BLaER1 (cell line): ENCODE data around the gene GJD2.
A peak's percentile ranks its signal among the peaks of the same experiment; 100 is the strongest.

Experiments
- H3K27ac ChIP-seq: shearing (Covaris generic); formaldehyde crosslinking; 2 replicates; pipeline ENCODE4 v1.8.1; 2022
- H3K27me3 ChIP-seq: shearing (Covaris generic); formaldehyde crosslinking; 2 replicates; pipeline ENCODE4 v1.8.1; 2022
- H3K36me3 ChIP-seq: shearing (Covaris generic); formaldehyde crosslinking; 2 replicates; pipeline ENCODE4 v1.8.1; 2022
- H3K4me1 ChIP-seq: shearing (Covaris generic); formaldehyde crosslinking; 2 replicates; pipeline ENCODE4 v1.8.1; 2022
- H3K4me2 ChIP-seq: shearing (Covaris generic); formaldehyde crosslinking; 2 replicates; pipeline ENCODE4 v1.8.1; 2022
- H3K4me3 ChIP-seq: shearing (Covaris generic); formaldehyde crosslinking; 2 replicates; pipeline ENCODE4 v1.8.1; 2022
- H3K9ac ChIP-seq: shearing (Covaris generic); formaldehyde crosslinking; 2 replicates; pipeline ENCODE4 v1.8.1; 2022
- H3K9me3 ChIP-seq: shearing (Covaris generic); formaldehyde crosslinking; 2 replicates; pipeline ENCODE4 v1.8.1; 2022
- H4K20me1 ChIP-seq: shearing (Covaris generic); formaldehyde crosslinking; 2 replicates; pipeline ENCODE4 v1.8.1; 2022
- Cebpa-rat ChIP-seq: shearing (Covaris generic); IDR thresholded peaks from 2 replicates; pipeline ENCODE4 v1.8.1; 2022

Gene GJD2

GRCh38 chr15:34754171-34754601, 612 bp downstream of the GJD2 start:
- no peak overlapping the region for H3K9ac ChIP-seq
- no peak overlapping the region for H3K27ac ChIP-seq
- no peaks in the 10 kb centered on the region for H3K4me1 ChIP-seq
- H3K4me2 ChIP-seq: no peak overlapping the region
- H4K20me1 ChIP-seq: no peaks in the 10 kb centered on the region
- peaks cover 12% of the 10 kb centered on the region for H3K9me3 ChIP-seq
- no peak for TF ChIP-seq Cebpa-rat
- H3K36me3 ChIP-seq: no peaks in the 10 kb centered on the region
- H3K4me3 ChIP-seq: no peak overlapping the region
- peaks cover 10% of the 10 kb centered on the region; the same call in 1 of the 2 replicates for H3K27me3 ChIP-seq

- Histone ChIP-seq H3K9ac (no peak overlapping the region), H3K27ac (no peak overlapping the region), H3K4me3 (no peak overlapping the region), H3K4me2 (no peak overlapping the region), H3K36me3 (no peaks in the 10 kb centered on the region), H4K20me1 (no peaks in the 10 kb centered on the region), H3K4me1 (no peaks in the 10 kb centered on the region), H3K27me3 (peaks cover 10% of the 10 kb centered on the region; the same call in 1 of the 2 replicates), H3K9me3 (peaks cover 12% of the 10 kb centered on the region)
- TF ChIP-seq Cebpa-rat: no peak
These were observed 1.4 kb downstream of the GJD2 start for GRCh38 chr15:34753236-34753894.

- Histone ChIP-seq H3K4me2 (no peak overlapping the region), H3K4me3 (no peak overlapping the region), H3K36me3 (no peaks in the 10 kb centered on the region), H3K27me3 (peaks cover 7% of the 10 kb centered on the region; the same call in 1 of the 2 replicates), H3K4me1 (no peaks in the 10 kb centered on the region), H3K9ac (no peak overlapping the region), H3K9me3 (peaks cover 7% of the 10 kb centered on the region), H3K27ac (no peak overlapping the region), H4K20me1 (no peaks in the 10 kb centered on the region)
- no peak for TF ChIP-seq Cebpa-rat
These were observed 5.1 kb downstream of the GJD2 start for GRCh38 chr15:34749691-34750090.

GRCh38 chr15:34739346-34739745, 15.5 kb downstream of the GJD2 start:
- Histone ChIP-seq H3K36me3 (no peaks in the 10 kb centered on the region), H4K20me1 (no peaks in the 10 kb centered on the region), H3K9me3 (no peaks in the 10 kb centered on the region), H3K9ac (no peak overlapping the region), H3K4me1 (peaks cover 10% of the 10 kb centered on the region), H3K27me3 (no peaks in the 10 kb centered on the region), H3K27ac (no peak overlapping the region), H3K4me2 (no peak overlapping the region), H3K4me3 (no peak overlapping the region)
- TF ChIP-seq Cebpa-rat: no peak

GRCh38 chr15:34738002-34738401, 16.8 kb downstream of the GJD2 start:
- Histone ChIP-seq H3K27me3 (no peaks in the 10 kb centered on the region), H3K36me3 (no peaks in the 10 kb centered on the region), H3K9ac (no peak overlapping the region), H3K9me3 (no peaks in the 10 kb centered on the region), H4K20me1 (no peaks in the 10 kb centered on the region), H3K27ac (no peak overlapping the region), H3K4me2 (no peak overlapping the region), H3K4me1 (peaks cover 10% of the 10 kb centered on the region), H3K4me3 (no peak overlapping the region)
- no peak for TF ChIP-seq Cebpa-rat

- Histone ChIP-seq H3K4me1 (peaks cover 10% of the 10 kb centered on the region), H3K9ac (no peak overlapping the region), H4K20me1 (no peaks in the 10 kb centered on the region), H3K27ac (no peak overlapping the region), H3K4me3 (no peak overlapping the region), H3K27me3 (no peaks in the 10 kb centered on the region), H3K36me3 (no peaks in the 10 kb centered on the region), H3K9me3 (no peaks in the 10 kb centered on the region), H3K4me2 (no peak overlapping the region)
- no peak for TF ChIP-seq Cebpa-rat
These were observed 17.3 kb downstream of the GJD2 start for GRCh38 chr15:34737477-34737876.

- Histone ChIP-seq H3K36me3 (no peaks in the 10 kb centered on the region), H3K27ac (no peak overlapping the region), H3K4me2 (no peak overlapping the region), H3K9ac (no peak overlapping the region), H4K20me1 (no peaks in the 10 kb centered on the region), H3K4me1 (peaks cover 11% of the 10 kb centered on the region), H3K27me3 (no peaks in the 10 kb centered on the region), H3K4me3 (no peak overlapping the region), H3K9me3 (no peaks in the 10 kb centered on the region)
- TF ChIP-seq Cebpa-rat: no peak
These were observed 20.5 kb downstream of the GJD2 start for GRCh38 chr15:34734303-34734702.

GRCh38 chr15:34733621-34734020, 21.2 kb downstream of the GJD2 start:
- TF ChIP-seq Cebpa-rat: no peak
- H3K4me1 ChIP-seq: peaks cover 11% of the 10 kb centered on the region
- no peaks in the 10 kb centered on the region for H4K20me1 ChIP-seq
- H3K9me3 ChIP-seq: no peaks in the 10 kb centered on the region
- no peak overlapping the region for H3K4me2 ChIP-seq
- H3K27me3 ChIP-seq: no peaks in the 10 kb centered on the region
- no peak overlapping the region for H3K27ac ChIP-seq
- H3K9ac ChIP-seq: no peak overlapping the region
- no peak overlapping the region for H3K4me3 ChIP-seq
- no peaks in the 10 kb centered on the region for H3K36me3 ChIP-seq

- no peaks in the 10 kb centered on the region for H4K20me1 ChIP-seq
- no peaks in the 10 kb centered on the region for H3K27me3 ChIP-seq
- no peak overlapping the region for H3K4me2 ChIP-seq
- H3K36me3 ChIP-seq: no peaks in the 10 kb centered on the region
- no peaks in the 10 kb centered on the region for H3K9me3 ChIP-seq
- no peak overlapping the region for H3K4me3 ChIP-seq
- TF ChIP-seq Cebpa-rat: no peak
- no peak overlapping the region for H3K27ac ChIP-seq
- H3K9ac ChIP-seq: no peak overlapping the region
- H3K4me1 ChIP-seq: peaks cover 11% of the 10 kb centered on the region
These were observed 22.4 kb downstream of the GJD2 start for GRCh38 chr15:34732430-34732829.

- H3K9me3 ChIP-seq: no peaks in the 10 kb centered on the region
- no peaks in the 10 kb centered on the region for H4K20me1 ChIP-seq
- H3K9ac ChIP-seq: no peak overlapping the region
- peak overlapping the region; percentile 15 for H3K4me2 ChIP-seq
- H3K27me3 ChIP-seq: no peaks in the 10 kb centered on the region
- H3K4me3 ChIP-seq: no peak overlapping the region
- no peaks in the 10 kb centered on the region for H3K36me3 ChIP-seq
- H3K4me1 ChIP-seq: peaks cover 11% of the 10 kb centered on the region
- H3K27ac ChIP-seq: no peak overlapping the region
- TF ChIP-seq Cebpa-rat: no peak
These were observed 24.1 kb downstream of the GJD2 start for GRCh38 chr15:34730701-34731100.

GRCh38 chr15:34729886-34730285, 24.9 kb downstream of the GJD2 start:
- no peak for TF ChIP-seq Cebpa-rat
- Histone ChIP-seq H3K27ac (no peak overlapping the region), H3K4me1 (peaks cover 11% of the 10 kb centered on the region), H3K9me3 (no peaks in the 10 kb centered on the region), H3K4me3 (no peak overlapping the region), H3K9ac (no peak overlapping the region), H3K36me3 (no peaks in the 10 kb centered on the region), H4K20me1 (no peaks in the 10 kb centered on the region), H3K4me2 (peak overlapping the region; percentile 15), H3K27me3 (no peaks in the 10 kb centered on the region)
